Rectal smooth muscle tissue (tissue), 1 donor: Measurements from ENCODE around the gene PPEF1.
"Not testable (repeated sequence)": the region's sequence is repeated elsewhere in the genome, so short reads cannot be mapped to it uniquely, and the experiment has no call there.

Experiments
- H3K27ac ChIP-seq: one replicate; pipeline ENCODE4 v1.7.0; 2013; ENCODE audit warnings: low read depth, low read length, inconsistent platforms
- H3K27me3 ChIP-seq: one replicate; pipeline ENCODE4 v1.7.0; 2013; ENCODE audit warnings: low read length; ENCODE audit not compliant: control insufficient read depth, insufficient read depth
- H3K36me3 ChIP-seq: one replicate; pipeline ENCODE4 v1.7.0; 2013; ENCODE audit warnings: low read length; ENCODE audit not compliant: control insufficient read depth, insufficient read depth
- H3K4me1 ChIP-seq: one replicate; pipeline ENCODE4 v1.7.0; 2013; ENCODE audit warnings: low read length; ENCODE audit not compliant: control insufficient read depth, insufficient read depth
- H3K4me3 ChIP-seq: one replicate; pipeline ENCODE4 v1.7.0; 2013; ENCODE audit warnings: low read length
- H3K9ac ChIP-seq: one replicate; pipeline ENCODE4 v1.7.0; 2013; ENCODE audit warnings: low read length

Gene PPEF1

GRCh38 chrX:18769812-18770573 lies 62.5 kb downstream of the PPEF1 start:
- H3K4me1 ChIP-seq, result no peaks in the 10 kb centered on the region
- no peaks in the 10 kb centered on the region for H3K36me3 ChIP-seq
- no peak overlapping the region for H3K9ac ChIP-seq
- no peaks in the 10 kb centered on the region for H3K27me3 ChIP-seq
- no peak overlapping the region for H3K4me3 ChIP-seq
- no peak overlapping the region for H3K27ac ChIP-seq

- Histone ChIP-seq H3K27ac (no peak overlapping the region), H3K36me3 (no peaks in the 10 kb centered on the region), H3K27me3 (no peaks in the 10 kb centered on the region), H3K4me3 (no peak overlapping the region), H3K4me1 (no peaks in the 10 kb centered on the region), H3K9ac (no peak overlapping the region)
Observed at GRCh38 chrX:18789916-18790315, 82.5 kb downstream of the PPEF1 start.

- Histone ChIP-seq H3K27ac (no peak overlapping the region), H3K36me3 (no peaks in the 10 kb centered on the region), H3K4me1 (no peaks in the 10 kb centered on the region), H3K9ac (no peak overlapping the region), H3K4me3 (no peak overlapping the region), H3K27me3 (no peaks in the 10 kb centered on the region)
Observed at GRCh38 chrX:18792828-18793227, 85.4 kb downstream of the PPEF1 start.

- H3K9ac ChIP-seq, result no peak overlapping the region
- no peaks in the 10 kb centered on the region for H3K36me3 ChIP-seq
- no peak overlapping the region for H3K4me3 ChIP-seq
- no peaks in the 10 kb centered on the region for H3K27me3 ChIP-seq
- H3K27ac ChIP-seq, result no peak overlapping the region
- H3K4me1 ChIP-seq, result no peaks in the 10 kb centered on the region
Observed at GRCh38 chrX:18793601-18794089, 86.2 kb downstream of the PPEF1 start.

- no peak overlapping the region for H3K27ac ChIP-seq
- no peaks in the 10 kb centered on the region for H3K36me3 ChIP-seq
- no peaks in the 10 kb centered on the region for H3K4me1 ChIP-seq
Observed at GRCh38 chrX:18797141-18797540, 89.7 kb downstream of the PPEF1 start.

GRCh38 chrX:18799911-18800310 lies 92.5 kb downstream of the PPEF1 start:
- Histone ChIP-seq H3K4me1 (no peaks in the 10 kb centered on the region), H3K9ac (no peak overlapping the region), H3K27me3 (no peaks in the 10 kb centered on the region), H3K36me3 (no peaks in the 10 kb centered on the region), H3K27ac (no peak overlapping the region), H3K4me3 (no peak overlapping the region)

More at GRCh38 chrX:18797141-18797540, 89.7 kb downstream of the PPEF1 start:
- no peak overlapping the region for H3K4me3 ChIP-seq
- no peak overlapping the region for H3K9ac ChIP-seq
- no peaks in the 10 kb centered on the region for H3K27me3 ChIP-seq

GRCh38 chrX:18809641-18810040 lies 102.2 kb downstream of the PPEF1 start:
- Histone ChIP-seq H3K4me3 (no peak overlapping the region), H3K4me1 (no peaks in the 10 kb centered on the region), H3K27me3 (no peaks in the 10 kb centered on the region), H3K27ac (no peak overlapping the region), H3K36me3 (no peaks in the 10 kb centered on the region), H3K9ac (no peak overlapping the region)

- H3K27me3 ChIP-seq, result no peaks in the 10 kb centered on the region
- H3K4me3 ChIP-seq, result no peak overlapping the region
- H3K4me1 ChIP-seq, result no peaks in the 10 kb centered on the region
- no peak overlapping the region for H3K27ac ChIP-seq
- no peak overlapping the region for H3K9ac ChIP-seq
- no peaks in the 10 kb centered on the region for H3K36me3 ChIP-seq
Observed at GRCh38 chrX:18810416-18810815, 103.0 kb downstream of the PPEF1 start.

- no peaks in the 10 kb centered on the region for H3K4me1 ChIP-seq
- H3K27ac ChIP-seq, result no peak overlapping the region
- H3K36me3 ChIP-seq, result no peaks in the 10 kb centered on the region
- no peak overlapping the region for H3K4me3 ChIP-seq
- H3K9ac ChIP-seq, result no peak overlapping the region
- no peaks in the 10 kb centered on the region for H3K27me3 ChIP-seq
Observed at GRCh38 chrX:18825375-18825774, 117.9 kb downstream of the PPEF1 start.

- Histone ChIP-seq H3K27ac (no peak overlapping the region), H3K4me1 (no peaks in the 10 kb centered on the region), H3K9ac (no peak overlapping the region), H3K27me3 (no peaks in the 10 kb centered on the region), H3K4me3 (no peak overlapping the region), H3K36me3 (no peaks in the 10 kb centered on the region)
Observed at GRCh38 chrX:18828832-18829404, 121.5 kb downstream of the PPEF1 start.

- Histone ChIP-seq H3K4me1 (no peaks in the 10 kb centered on the region), H3K9ac (no peak overlapping the region), H3K27ac (no peak overlapping the region), H3K36me3 (no peaks in the 10 kb centered on the region), H3K4me3 (no peak overlapping the region), H3K27me3 (no peaks in the 10 kb centered on the region)
Observed at GRCh38 chrX:18833071-18833731, 125.8 kb downstream of the PPEF1 start.

GRCh38 chrX:18847901-18848300 lies 140.5 kb downstream of the PPEF1 start:
- H3K27me3 ChIP-seq, H3K4me1 ChIP-seq, H3K27ac ChIP-seq, H3K4me3 ChIP-seq, H3K9ac ChIP-seq, H3K36me3 ChIP-seq: not testable (repeated sequence)
